Ovary (tissue), 9 donors: Measurements from ENCODE around the gene ARHGDIB. TPM values are rescaled to one million over a fixed set of nuclear protein-coding genes. Genes with fewer than 3 reads are reported as not detected.

Experiments used
- DNase-seq, 5 donors: peaks; one replicate each; pipeline ENCODE4 v3.0.0-alpha.2; 2019 to 2020
- H3K27ac ChIP-seq, 2 donors: fragments of 200-600 bp; one replicate each; pipeline versions ENCODE4 v1.5.1 to v1.8.0; 2019 to 2022
- H3K27me3 ChIP-seq: fragments of 200-600 bp; one replicate; pipeline ENCODE4 v1.8.0; 2022
- H3K36me3 ChIP-seq: fragments of 200-600 bp; sonication (generic); one replicate; pipeline ENCODE4 v1.5.1; 2019
- H3K4me1 ChIP-seq: one replicate; pipeline ENCODE4 v1.8.1; 2013; ENCODE audit warnings: mild to moderate bottlenecking, moderate library complexity; ENCODE audit not compliant: insufficient read depth
- H3K4me3 ChIP-seq: fragments of 200-600 bp; sonication (generic); one replicate; pipeline ENCODE4 v1.5.1; 2017
- H3K9me3 ChIP-seq, 2 donors: fragments of 200-600 bp in 1 of 2; sonication (generic) in 1 of 2; one replicate each; pipeline versions ENCODE4 v1.5.1 to v1.8.1; 2013 to 2019; ENCODE audit warnings: mild to moderate bottlenecking in 1 of 2, moderate library complexity in 1 of 2
- EP300 ChIP-seq: sonication (generic); formaldehyde crosslinking; IDR thresholded peaks from one replicate; pipeline ENCODE4 v1.6.1; 2017; ENCODE audit warnings: antibody characterized with exemption
- POLR2A ChIP-seq: fragments of 450-650 bp; IDR thresholded peaks from one replicate; pipeline ENCODE4 v1.6.1; 2017; ENCODE audit warnings: antibody characterized with exemption, mild to moderate bottlenecking, moderate library complexity
- WGBS, 3 donors: extraction: QIAGEN DNeasy Blood & Tissue Kit in 1 of 3; methylation state at CpG; one replicate each; pipeline versions ENCODE4 v1.1.5 to v1.1.7; 2013 to 2017; 5-methylcytosine and 5-hydroxymethylcytosine counted together
- intact Hi-C, 4 donors: fragments of 100-400 bp; cut with DNase I; formaldehyde crosslinking; loops; one replicate each; pipeline versions ENCODE4 v1.11.0 to v1.15.1; 2022 to 2023
- polyA plus RNA-seq, 2 donors: library from polyadenylated mRNA; stranded (reverse); fragments of 200-250 nt in 1 of 2; fragments of 350-450 nt in 1 of 2; fragmentation: Illumina TruSeq in 1 of 2; extraction: RNeasy Lipid Tissue Mini Kit (QIAGEN cat#74804) in 1 of 2; gene quantifications; one replicate each; pipeline ENCODE4 v1.2.3, GENCODE V29; 2013 to 2014
- total RNA-seq, 7 donors: library from RNA; depleted of rRNA in 2 of 7; stranded (reverse); fragments of >200 nt in 2 of 7; fragmentation: NEBNext Ultra II Directional in 3 of 7; extraction: Animal tissue kit (Norgen Biotek cat#: 25700) in 3 of 7; gene quantifications; one replicate each; pipeline versions ENCODE4 v1.1.0 to v1.2.4, GENCODE V29; 2016 to 2023
- TF ChIP-seq, protein P1 (sequence below), 3 donors: fragments of 450-650 bp in 2 of 3; fragments of 200-600 bp in 1 of 3; IDR thresholded peaks; one replicate each; pipeline versions ENCODE4 v1.5.1 to v1.8.0; 2016 to 2022; ENCODE audit warnings: antibody characterized with exemption in 3 of 3, mild to moderate bottlenecking in 1 of 3
- donor health status: DM: no; HTN: no; CAD: no; lungs with moderate emphysema.
- donor health status: DM: no; HTN: no; CAD: no.
- donor health status: Bipolar disorder and iron deficiency.
- donor health status: DM: yes; HTN: yes; CAD: no.
- donor health status: DM: no; HTN: no; CAD: no.
- donor health status: DM: yes; HTN: yes; CAD: no.

The ARHGDIB gene
- total and polyA plus RNA-seq, 9 donors = 16.0 to 212 (median 36.6) TPM

- Histone ChIP-seq H3K36me3 (no peaks in the 10 kb centered on the region), H3K4me1 (no peaks in the 10 kb centered on the region), H3K27me3 (no peaks in the 10 kb centered on the region), H3K27ac (no peak overlapping the region), H3K4me3 (no peak overlapping the region), H3K9me3 (no peaks in the 10 kb centered on the region)
- no peak for TF ChIP-seq POLR2A
- no peak for TF ChIP-seq EP300
- TF ChIP-seq, protein P1, sequence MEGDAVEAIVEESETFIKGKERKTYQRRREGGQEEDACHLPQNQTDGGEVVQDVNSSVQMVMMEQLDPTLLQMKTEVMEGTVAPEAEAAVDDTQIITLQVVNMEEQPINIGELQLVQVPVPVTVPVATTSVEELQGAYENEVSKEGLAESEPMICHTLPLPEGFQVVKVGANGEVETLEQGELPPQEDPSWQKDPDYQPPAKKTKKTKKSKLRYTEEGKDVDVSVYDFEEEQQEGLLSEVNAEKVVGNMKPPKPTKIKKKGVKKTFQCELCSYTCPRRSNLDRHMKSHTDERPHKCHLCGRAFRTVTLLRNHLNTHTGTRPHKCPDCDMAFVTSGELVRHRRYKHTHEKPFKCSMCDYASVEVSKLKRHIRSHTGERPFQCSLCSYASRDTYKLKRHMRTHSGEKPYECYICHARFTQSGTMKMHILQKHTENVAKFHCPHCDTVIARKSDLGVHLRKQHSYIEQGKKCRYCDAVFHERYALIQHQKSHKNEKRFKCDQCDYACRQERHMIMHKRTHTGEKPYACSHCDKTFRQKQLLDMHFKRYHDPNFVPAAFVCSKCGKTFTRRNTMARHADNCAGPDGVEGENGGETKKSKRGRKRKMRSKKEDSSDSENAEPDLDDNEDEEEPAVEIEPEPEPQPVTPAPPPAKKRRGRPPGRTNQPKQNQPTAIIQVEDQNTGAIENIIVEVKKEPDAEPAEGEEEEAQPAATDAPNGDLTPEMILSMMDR (IDR thresholded peaks at IDR 0.05) = no peak
- DNase-seq = no peak
- intact Hi-C loops = loop anchor here in 1 of 4 donors (10.0 kb wide), 1 partner anchor 53 kb away; the partner anchor contains the start of gene ERP27
- WGBS, 3 donors = 91 to 92% (median 91%) methylated on average over 3 of the region's 3 CpGs
These were observed 26.6 kb upstream of the ARHGDIB start for GRCh38 chr12:14988035-14988434.

GRCh38 chr12:14986449-14986848, 25.0 kb upstream of the ARHGDIB start:
- Histone ChIP-seq H3K4me1 (no peaks in the 10 kb centered on the region), H3K27ac (no peak overlapping the region), H3K4me3 (no peak overlapping the region), H3K9me3 (no peaks in the 10 kb centered on the region), H3K36me3 (no peaks in the 10 kb centered on the region), H3K27me3 (no peaks in the 10 kb centered on the region)
- intact Hi-C loops = loop anchor here in 1 of 4 donors (10.0 kb wide), 1 partner anchor 52 kb away; the partner anchor contains the start of gene ERP27
- WGBS, 3 donors = 63 to 69% (median 65%) methylated on average over 4 of the region's 4 CpGs
- TF ChIP-seq EP300 (no peak), POLR2A (no peak)
- TF ChIP-seq, protein P1 (IDR thresholded peaks at IDR 0.05) = no peak
- DNase-seq = no peak

DNA sequence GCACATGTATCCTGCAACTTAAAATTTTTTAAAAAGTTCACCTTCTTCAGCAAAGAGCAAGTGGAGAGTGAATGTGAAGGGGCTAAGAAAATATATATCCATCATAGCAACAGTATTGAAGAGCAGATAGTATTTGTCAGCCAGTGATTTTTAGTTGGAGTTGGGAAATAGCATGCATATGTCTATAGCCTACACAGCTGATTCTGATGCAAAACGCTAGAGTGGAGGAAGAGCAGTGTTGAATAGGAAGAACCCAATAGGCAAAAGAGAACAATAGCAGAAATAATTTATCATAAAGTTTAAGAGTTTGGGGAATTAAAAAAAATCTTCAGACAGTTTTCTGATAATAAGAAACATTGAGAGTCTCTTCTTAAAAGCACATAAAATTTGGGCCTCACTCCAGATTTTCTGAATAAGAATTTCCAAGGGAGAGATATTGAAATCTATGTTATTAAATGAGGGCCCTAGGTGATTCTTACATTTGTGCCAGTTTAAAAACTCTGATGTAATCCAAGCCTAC, 23.4 kb upstream of the ARHGDIB start:
- Histone ChIP-seq H3K27me3 (no peaks in the 10 kb centered on the region), H3K36me3 (no peaks in the 10 kb centered on the region), H3K27ac (no peak overlapping the region), H3K4me1 (no peaks in the 10 kb centered on the region), H3K4me3 (no peak overlapping the region), H3K9me3 (no peaks in the 10 kb centered on the region)
- intact Hi-C loops = loop anchor here in 1 of 4 donors (5.0 to 10.0 kb wide), 2 partner anchors 50 to 133 kb away; partner anchors contain the start of gene ERP27
- 39 to 74% (median 55%) methylated on average over 1 of the region's 1 CpG for WGBS, 3 donors
- no peak for DNase-seq
- TF ChIP-seq, protein P1 (IDR thresholded peaks at IDR 0.05) = no peak
- TF ChIP-seq EP300 (no peak), POLR2A (no peak)

DNA sequence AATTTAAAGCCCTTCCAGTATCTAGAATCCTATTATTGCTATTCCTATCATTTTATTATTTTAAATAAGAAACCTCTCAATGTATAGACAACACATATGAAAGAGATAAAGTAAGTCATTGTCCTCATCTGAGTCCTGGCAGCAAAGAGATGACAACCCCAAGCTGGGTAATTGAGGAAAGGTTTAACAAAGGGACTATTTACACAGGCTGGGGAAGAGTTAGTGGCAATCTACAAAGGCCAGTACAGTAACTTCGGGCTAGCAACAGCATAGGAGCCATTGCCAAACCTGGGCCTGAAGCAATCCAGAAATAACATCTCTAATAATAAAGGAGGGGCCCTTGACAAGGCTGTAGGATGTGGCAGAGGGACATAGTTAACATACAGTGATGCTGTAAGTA, 22.6 kb upstream of the ARHGDIB start:
- TF ChIP-seq, protein P1 (IDR thresholded peaks at IDR 0.05) = no peak
- TF ChIP-seq EP300 = no peak
- no peak for TF ChIP-seq POLR2A
- H3K4me3 ChIP-seq = no peak overlapping the region
- intact Hi-C loops = loop anchor here in 1 of 4 donors (5.0 to 10.0 kb wide), 2 partner anchors 49 to 132 kb away; partner anchors contain the start of gene ERP27
- H3K4me1 ChIP-seq = no peaks in the 10 kb centered on the region
- H3K27ac ChIP-seq = no peak overlapping the region
- WGBS, 3 donors = 84 to 88% (median 88%) methylated on average over 1 of the region's 1 CpG
- no peak for DNase-seq
- H3K36me3 ChIP-seq = no peaks in the 10 kb centered on the region
- no peaks in the 10 kb centered on the region for H3K27me3 ChIP-seq
- H3K9me3 ChIP-seq = no peaks in the 10 kb centered on the region
